ENCODE data around the gene C6orf118.

- TF ChIP-seq EZH2 (IDR thresholded peaks at IDR 0.05; ENCODE audit: insufficient read depth, poor library complexity, severe bottlenecking) (no peak), EZH2phosphoT487 (IDR thresholded peaks at IDR 0.05; ENCODE audit: insufficient read depth, low read depth) (no peak)
These were observed 77.5 kb downstream of the C6orf118 start for GRCh38 chr6:165231581-165232561.

All from GM23248 (cell line).